HepG2 (cell line): ENCODE measurements around the gene PARD3. TPM values are rescaled to one million over a fixed set of nuclear protein-coding genes. Genes with fewer than 3 reads are reported as not detected.

ENCODE experiments used
- ATAC-seq: fragments of 200-7000 bp; cut with Tn5 transposase; 3 replicates; pipeline ENCODE4 v1.9.1; 2020; ENCODE audit warnings: mild to moderate bottlenecking, moderate library complexity
- BruUV-seq: library from RNA; stranded (reverse); fragments of 400-500 nt; replicated peaks from 2 replicates; lab custom pipeline; 2021; lab: Mats Ljungman, UMichigan
- CTCF ChIA-PET: fragments of 300-600 bp; formaldehyde crosslinking; extraction: SDS; loops from one replicate; lab custom pipeline; 2021; ENCODE audit warnings: low total read pairs, inconsistent platforms, low intra/inter-chr PET ratio; lab: Yijun Ruan, JAX
- POLR2A ChIA-PET: fragments of 350-600 bp; sonication (Branson Sonifier 250); formaldehyde crosslinking; loops from one replicate; lab custom pipeline; 2020; ENCODE audit warnings: antibody characterized with exemption, inconsistent platforms; lab: Yijun Ruan, JAX
- DNase-seq: peaks from one replicate; pipeline ENCODE4 v3.0.0-alpha.2; 2015; ENCODE audit warnings: low spot score
- FAIRE-seq: peaks from 3 replicates; lab custom pipeline; 2011; peaks lifted over from hg19 to GRCh38; lab: Jason Lieb, UNC
- H2AFZ ChIP-seq: one replicate; pipeline ENCODE4 v1.6.1; 2011; ENCODE audit warnings: low read length, inconsistent platforms
- H3K27ac ChIP-seq: fragments of 300-600 bp; 3 replicates; pipeline ENCODE4 v1.8.0; 2011; ENCODE audit warnings: mixed run types, mild to moderate bottlenecking, mixed read lengths, low read length, inconsistent platforms; ENCODE audit not compliant: insufficient read depth; ENCODE audit errors: extremely low read length
- H3K27me3 ChIP-seq, 2 experiments: fragments of 200-600 bp in 1 of 2; 2 replicates in 1 of 2; 3 replicates in 1 of 2; pipeline versions ENCODE4 v1.6.0 to v1.8.0; 2011; ENCODE audit warnings: low read length in 2 of 2, mild to moderate bottlenecking in 2 of 2, moderate library complexity in 2 of 2, inconsistent platforms in 1 of 2; ENCODE audit not compliant: insufficient read depth in 2 of 2, control insufficient read depth in 1 of 2
- H3K36me3 ChIP-seq, 2 experiments: fragments of 200-600 bp in 1 of 2; replicated peaks in 1 of 2; 2 replicates in 1 of 2; 3 replicates in 1 of 2; pipeline versions ENCODE4 v1.5.1 to v1.8.0; 2011; ENCODE audit warnings: low read length in 2 of 2, inconsistent platforms in 1 of 2; ENCODE audit not compliant: insufficient read depth in 2 of 2, control insufficient read depth in 1 of 2
- H3K4me1 ChIP-seq: 2 replicates; pipeline ENCODE4 v1.5.1; 2012; ENCODE audit warnings: low read length, inconsistent platforms; ENCODE audit not compliant: insufficient read depth
- H3K4me2 ChIP-seq: 2 replicates; pipeline ENCODE4 v1.6.0; 2011; ENCODE audit warnings: low read depth, low read length, inconsistent platforms
- H3K4me3 ChIP-seq, 3 experiments: fragments of 200-600 bp in 1 of 3; sonication (generic), shearing (Covaris generic) in 1 of 3; replicated peaks in 1 of 3; 2 replicates each; pipeline ENCODE4 v1.5.1; 2011 to 2016; ENCODE audit warnings: low read length in 3 of 3, inconsistent platforms in 2 of 3, low read depth in 2 of 3, mild to moderate bottlenecking in 2 of 3, control low read depth in 1 of 3, mixed read lengths in 1 of 3; ENCODE audit not compliant: insufficient read depth in 1 of 3
- H3K79me2 ChIP-seq: one replicate; pipeline ENCODE4 v1.6.1; 2011; ENCODE audit warnings: low read length, inconsistent platforms; ENCODE audit not compliant: insufficient read depth
- H3K9ac ChIP-seq: 2 replicates; pipeline ENCODE4 v1.6.0; 2011; ENCODE audit warnings: mild to moderate bottlenecking, low read depth, low read length, inconsistent platforms; ENCODE audit not compliant: insufficient read depth
- H3K9me3 ChIP-seq: 2 replicates; pipeline ENCODE4 v1.5.1; 2012; ENCODE audit warnings: mild to moderate bottlenecking, low read length
- H4K20me1 ChIP-seq: 2 replicates; pipeline ENCODE4 v1.6.0; 2011; ENCODE audit warnings: inconsistent platforms, mild to moderate bottlenecking, low read length, moderate library complexity; ENCODE audit not compliant: insufficient read depth
- AKAP8 ChIP-seq: sonication (generic); formaldehyde crosslinking; IDR thresholded peaks from 2 replicates; pipeline ENCODE4 v1.5.1; 2020; ENCODE audit warnings: mild to moderate bottlenecking, missing genetic modification reagents
- ZBTB21 ChIP-seq: sonication (generic); formaldehyde crosslinking; IDR thresholded peaks from 2 replicates; pipeline ENCODE4 v1.4.0; 2020; ENCODE audit warnings: missing genetic modification reagents
- ZNF607 ChIP-seq: sonication (generic); formaldehyde crosslinking; IDR thresholded peaks from 2 replicates; pipeline ENCODE4 v1.5.1; 2020; ENCODE audit warnings: missing genetic modification reagents, mild to moderate bottlenecking, borderline replicate concordance
- WGBS: methylation state at CpG from one replicate; pipeline ENCODE4 v1.1.6; 2017; ENCODE audit warnings: low lambda C conversion rate; 5-methylcytosine and 5-hydroxymethylcytosine counted together
- in situ Hi-C: cut with HindIII; loops from 2 replicates; pipeline ENCODE4 v1.10.0; 2017; ENCODE audit warnings: low pct_unique_long_range_greater_than_20kb; ENCODE audit not compliant: extremely low pct_ligation_motif_present
- intact Hi-C: fragments of 100-400 bp; cut with micrococcal nuclease; formaldehyde crosslinking; loops from one replicate; pipeline ENCODE4 v1.10.0; 2022; ENCODE audit not compliant: unreplicated experiment
- polyA plus RNA-seq, 8 experiments: library from polyadenylated mRNA; depleted of rRNA in 3 of 8; stranded (reverse) in 7 of 8; unstranded in 1 of 8; fragments of >200 nt; fragmentation: Illumina TruSeq in 4 of 8; extraction: Trizol in 4 of 8; gene quantifications; 2 replicates each; pipeline versions ENCODE4 v1.2.1 to v1.2.3, GENCODE V29; 2011 to 2016; ENCODE audit warnings: low read depth in 4 of 8, missing spikeins in 1 of 8, mixed read lengths in 1 of 8; ENCODE audit not compliant: insufficient read depth in 1 of 8
- total RNA-seq, 5 experiments: library from RNA; depleted of rRNA; stranded (reverse); fragments of >200 nt; fragmentation: Illumina TruSeq; extraction: Trizol; gene quantifications; 2 replicates each; pipeline ENCODE4 v1.2.3, GENCODE V29; 2016; ENCODE audit warnings: low read depth in 1 of 5

The PARD3 gene
- total and polyA plus RNA-seq, 2 of the 13 experiments (the other 11 are each of a cell fraction or from before 2014, with no cell fraction given) = 40.9 to 60.0 TPM

GRCh38 chr10:34252111-34252510 is 563.0 kb downstream of the PARD3 start:
- BruUV-seq = no TSS peak
- POLR2A ChIA-PET = no interaction called here
- H3K4me2 ChIP-seq = no peak overlapping the region
- no peak for DNase-seq
- H3K9me3 ChIP-seq = no peaks in the 10 kb centered on the region
- 89% methylated on average over 7 of the region's 7 CpGs for WGBS
- H3K4me3 ChIP-seq = no peak overlapping the region
- TF ChIP-seq ZNF607 (CRISPR knock-in tag) = no peak
- no peak for TF ChIP-seq AKAP8 (CRISPR knock-in tag)
- no peaks in the 10 kb centered on the region for H4K20me1 ChIP-seq
- intact Hi-C loops (no loop called here), in situ Hi-C loops (no loop called here)
- no peak overlapping the region for H2AFZ ChIP-seq
- CTCF ChIA-PET = no interaction called here
- H3K9ac ChIP-seq = no peak overlapping the region
- H3K79me2 ChIP-seq = no peaks in the 10 kb centered on the region
- no peak overlapping the region for H3K27ac ChIP-seq
- no peak for ATAC-seq
- H3K4me1 ChIP-seq = peaks cover 18% of the 10 kb centered on the region
- no peaks in the 10 kb centered on the region for H3K36me3 ChIP-seq
- no peak for FAIRE-seq
- H3K27me3 ChIP-seq = no peaks in the 10 kb centered on the region

- H3K4me3 ChIP-seq = no peak overlapping the region
- no peak overlapping the region for H2AFZ ChIP-seq
- H3K27ac ChIP-seq = no peak overlapping the region
- 96% methylated on average over 4 of the region's 4 CpGs for WGBS
- no TSS peak for BruUV-seq
- in situ Hi-C loops = no loop called here
- intact Hi-C loops = no loop called here
- no peak for DNase-seq
- H3K27me3 ChIP-seq = no peaks in the 10 kb centered on the region
- H3K4me2 ChIP-seq = no peak overlapping the region
- no peaks in the 10 kb centered on the region for H4K20me1 ChIP-seq
- no peak for ATAC-seq
- TF ChIP-seq ZBTB21 (CRISPR knock-in tag) = no peak
- peaks cover 18% of the 10 kb centered on the region for H3K4me1 ChIP-seq
- H3K36me3 ChIP-seq = no peaks in the 10 kb centered on the region
- ChIA-PET CTCF (no interaction called here), POLR2A (no interaction called here)
- H3K9me3 ChIP-seq = no peaks in the 10 kb centered on the region
- no peaks in the 10 kb centered on the region for H3K79me2 ChIP-seq
- no peak overlapping the region for H3K9ac ChIP-seq
- no peak for FAIRE-seq
Observed at GRCh38 chr10:34251177-34251576, 563.9 kb downstream of the PARD3 start.
